Measurements from ENCODE around the gene CLK2.

DNA sequence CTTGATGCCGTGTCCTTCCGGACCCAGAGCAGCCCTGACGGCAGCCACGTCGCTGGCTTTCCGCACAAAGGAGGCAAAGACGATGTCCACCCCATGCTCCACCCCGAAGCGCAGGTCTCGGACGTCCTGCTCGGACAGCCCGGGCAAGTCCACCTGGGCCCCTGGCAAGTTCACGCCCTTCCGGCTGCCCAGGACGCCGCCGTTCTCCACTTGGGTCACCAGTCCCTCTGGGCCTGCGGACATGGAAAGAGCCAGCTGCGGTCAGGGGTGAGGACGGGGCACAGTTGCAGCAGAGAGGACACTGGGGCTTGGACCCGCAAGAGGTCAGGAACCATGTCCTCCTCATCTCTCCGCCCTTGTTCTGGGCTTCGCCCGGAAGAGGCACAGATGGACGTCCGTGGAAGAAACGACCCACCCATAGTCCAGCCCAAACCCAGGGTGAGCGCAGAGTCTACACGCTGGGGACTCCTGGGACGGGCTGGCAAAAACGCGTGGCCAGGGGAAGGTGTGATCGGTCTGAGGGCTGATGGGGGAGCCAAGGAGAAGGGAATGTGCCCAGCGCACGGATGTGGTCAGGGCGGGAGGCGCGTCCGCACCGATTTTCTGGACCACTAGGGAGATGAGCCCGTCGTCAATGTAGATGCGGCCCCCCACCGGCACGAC, 21.3 kb upstream of the CLK2 start:
- TF ChIP-seq, protein P1, sequence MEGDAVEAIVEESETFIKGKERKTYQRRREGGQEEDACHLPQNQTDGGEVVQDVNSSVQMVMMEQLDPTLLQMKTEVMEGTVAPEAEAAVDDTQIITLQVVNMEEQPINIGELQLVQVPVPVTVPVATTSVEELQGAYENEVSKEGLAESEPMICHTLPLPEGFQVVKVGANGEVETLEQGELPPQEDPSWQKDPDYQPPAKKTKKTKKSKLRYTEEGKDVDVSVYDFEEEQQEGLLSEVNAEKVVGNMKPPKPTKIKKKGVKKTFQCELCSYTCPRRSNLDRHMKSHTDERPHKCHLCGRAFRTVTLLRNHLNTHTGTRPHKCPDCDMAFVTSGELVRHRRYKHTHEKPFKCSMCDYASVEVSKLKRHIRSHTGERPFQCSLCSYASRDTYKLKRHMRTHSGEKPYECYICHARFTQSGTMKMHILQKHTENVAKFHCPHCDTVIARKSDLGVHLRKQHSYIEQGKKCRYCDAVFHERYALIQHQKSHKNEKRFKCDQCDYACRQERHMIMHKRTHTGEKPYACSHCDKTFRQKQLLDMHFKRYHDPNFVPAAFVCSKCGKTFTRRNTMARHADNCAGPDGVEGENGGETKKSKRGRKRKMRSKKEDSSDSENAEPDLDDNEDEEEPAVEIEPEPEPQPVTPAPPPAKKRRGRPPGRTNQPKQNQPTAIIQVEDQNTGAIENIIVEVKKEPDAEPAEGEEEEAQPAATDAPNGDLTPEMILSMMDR (conservative IDR thresholded peaks at IDR 0.05): no peak
- TF ChIP-seq ZFX (IDR thresholded peaks at IDR 0.05): no peak

Data from C4-2B (cell line).